Skin of body (tissue), 2 donors: ENCODE measurements around the gene SEMA4D. TPM values are rescaled to one million over a fixed set of nuclear protein-coding genes. Genes with fewer than 3 reads are reported as not detected.

Experiments used
- DNase-seq: peaks from one replicate; lab custom pipeline; 2025; lab: John Stamatoyannopoulos, UW
- total RNA-seq: library from RNA; depleted of rRNA; stranded (reverse); fragments of >200 nt; gene quantifications from one replicate; pipeline ENCODE4 v1.2.3, GENCODE V29; 2014

SEMA4D gene
- total RNA-seq, 1 donor from 2014 or later = 13.1 TPM

GRCh38 chr9:89528540-89528939, 30.6 kb upstream of the SEMA4D start:
- no peak for DNase-seq

GRCh38 chr9:89528131-89528530, 30.2 kb upstream of the SEMA4D start:
- DNase-seq = no peak

- DNase-seq = no peak
Observed at GRCh38 chr9:89527084-89527483, 29.2 kb upstream of the SEMA4D start.

GRCh38 chr9:89526667-89527066, 28.8 kb upstream of the SEMA4D start:
- no peak for DNase-seq

GRCh38 chr9:89525446-89526374, 27.8 kb upstream of the SEMA4D start:
- no peak for DNase-seq

- no peak for DNase-seq
Observed at GRCh38 chr9:89524963-89525362, 27.1 kb upstream of the SEMA4D start.

- no peak for DNase-seq
Observed at GRCh38 chr9:89523948-89524347, 26.0 kb upstream of the SEMA4D start.

- no peak for DNase-seq
Observed at GRCh38 chr9:89522959-89523285, 25.0 kb upstream of the SEMA4D start.

- no peak for DNase-seq
Observed at GRCh38 chr9:89522261-89522958, 24.5 kb upstream of the SEMA4D start.

- DNase-seq = no peak
Observed at GRCh38 chr9:89519366-89519805, 21.5 kb upstream of the SEMA4D start.

- no peak for DNase-seq
Observed at GRCh38 chr9:89518466-89519365, 20.8 kb upstream of the SEMA4D start.

- no peak for DNase-seq
Observed at GRCh38 chr9:89515416-89515815, 17.5 kb upstream of the SEMA4D start.

- no peak for DNase-seq
Observed at GRCh38 chr9:89514956-89515355, 17.0 kb upstream of the SEMA4D start.

- DNase-seq = no peak
Observed at GRCh38 chr9:89514337-89514736, 16.4 kb upstream of the SEMA4D start.

- DNase-seq = no peak
Observed at GRCh38 chr9:89513837-89514236, 15.9 kb upstream of the SEMA4D start.

- no peak for DNase-seq
Observed at GRCh38 chr9:89512382-89512781, 14.5 kb upstream of the SEMA4D start.

- no peak for DNase-seq
Observed at GRCh38 chr9:89508951-89509615, 11.2 kb upstream of the SEMA4D start.

- DNase-seq = no peak
Observed at GRCh38 chr9:89505911-89506310, 8.0 kb upstream of the SEMA4D start.

GRCh38 chr9:89505048-89505447, 7.1 kb upstream of the SEMA4D start:
- DNase-seq = no peak

GRCh38 chr9:89502671-89503070, 4.8 kb upstream of the SEMA4D start:
- DNase-seq = no peak

- DNase-seq = no peak
Observed at GRCh38 chr9:89502038-89502601, 4.2 kb upstream of the SEMA4D start.
